Measurements from ENCODE around the gene PDLIM1. TPM values are rescaled to one million over a fixed set of nuclear protein-coding genes. Genes with fewer than 3 reads are reported as not detected.
"Not testable (repeated sequence)": the region's sequence is repeated elsewhere in the genome, so short reads cannot be mapped to it uniquely, and the experiment has no call there.

The PDLIM1 gene
- polyA plus RNA-seq, 3 donors = 1.9 to 5.2 (median 4.8) TPM

DNA sequence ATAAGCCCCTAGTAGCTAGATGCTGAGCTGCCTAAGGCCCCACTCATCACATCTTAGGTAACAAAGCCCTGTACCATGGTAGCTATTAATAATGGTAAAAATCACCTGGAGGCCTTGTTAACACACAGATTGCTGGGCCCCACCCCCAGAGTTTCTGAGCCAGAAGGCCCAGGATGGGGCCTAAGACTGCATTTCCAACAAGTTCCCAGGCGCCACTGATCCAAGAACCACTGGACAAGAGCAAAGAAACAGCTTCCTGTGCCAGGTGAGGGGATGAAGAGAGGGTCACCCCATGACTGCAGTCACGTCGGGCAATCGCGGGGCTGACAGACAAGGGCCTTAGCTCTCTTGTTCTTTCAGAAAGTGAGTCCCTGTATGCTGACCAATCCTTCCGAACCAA, 50.0 kb downstream of the PDLIM1 start:
- Histone ChIP-seq H3K79me2 (ENCODE audit: insufficient read depth, low read length) (no peaks in the 10 kb centered on the region), H3K36me3 (replicated peaks in 1 of 2; ENCODE audit: control insufficient read depth in 1 of 2, insufficient read depth in 2 of 2, low read length in 2 of 2) (no peaks in the 10 kb centered on the region), H3K9me3 (replicated peaks in 1 of 2; ENCODE audit: control insufficient read depth in 1 of 2, insufficient read depth in 1 of 2, low read length in 2 of 2) (no peaks in the 10 kb centered on the region), H3K4me1 (ENCODE audit: control insufficient read depth in 1 of 2, insufficient read depth in 2 of 2, low read length in 2 of 2) (peaks cover 0 to 3% of the 10 kb centered on the region in 2 donors), H3K4me3 (replicated peaks in 1 of 3; ENCODE audit: low read depth in 2 of 3, low read length in 3 of 3) (no peak overlapping the region), H2AFZ (ENCODE audit: insufficient read depth, low read depth, low read length, poor library complexity, severe bottlenecking) (no peak overlapping the region), H4K20me1 (ENCODE audit: insufficient read depth, low read length) (no peaks in the 10 kb centered on the region), H3K4me2 (replicated peaks; ENCODE audit: extremely low read depth, low read length, poor library complexity, severe bottlenecking) (no peak overlapping the region), H3K9ac (ENCODE audit: insufficient read depth, low read length, poor library complexity, severe bottlenecking) (no peak overlapping the region), H3K27ac (ENCODE audit: low read depth in 1 of 2, low read length in 2 of 2) (no peak overlapping the region), H3K27me3 (ENCODE audit: control insufficient read depth in 2 of 2, insufficient read depth in 2 of 2, low read length in 2 of 2) (no peaks in the 10 kb centered on the region)
- intact Hi-C loops (cut with micrococcal nuclease) = loop anchor here in 1 of 2 donors (5.0 kb wide), 1 partner anchor 104 kb away; no protein-coding TSS in a partner anchor
- 94% methylated on average over 3 of the region's 6 CpGs for WGBS (ENCODE audit: insufficient coverage)
- Mint-ChIP-seq H3K4me1 (peaks cover 8% of the 10 kb centered on the region), H3K36me3 (no peaks in the 10 kb centered on the region), H3K27me3 (ENCODE audit: low read depth in 3 of 3) (peaks cover 0 to 2% (median 0%) of the 10 kb centered on the region in 3 donors), H3K9me3 (no peaks in the 10 kb centered on the region), H3K4me3 (no peak overlapping the region), H3K27ac (no peak overlapping the region)
- TF ChIP-seq, protein P1, sequence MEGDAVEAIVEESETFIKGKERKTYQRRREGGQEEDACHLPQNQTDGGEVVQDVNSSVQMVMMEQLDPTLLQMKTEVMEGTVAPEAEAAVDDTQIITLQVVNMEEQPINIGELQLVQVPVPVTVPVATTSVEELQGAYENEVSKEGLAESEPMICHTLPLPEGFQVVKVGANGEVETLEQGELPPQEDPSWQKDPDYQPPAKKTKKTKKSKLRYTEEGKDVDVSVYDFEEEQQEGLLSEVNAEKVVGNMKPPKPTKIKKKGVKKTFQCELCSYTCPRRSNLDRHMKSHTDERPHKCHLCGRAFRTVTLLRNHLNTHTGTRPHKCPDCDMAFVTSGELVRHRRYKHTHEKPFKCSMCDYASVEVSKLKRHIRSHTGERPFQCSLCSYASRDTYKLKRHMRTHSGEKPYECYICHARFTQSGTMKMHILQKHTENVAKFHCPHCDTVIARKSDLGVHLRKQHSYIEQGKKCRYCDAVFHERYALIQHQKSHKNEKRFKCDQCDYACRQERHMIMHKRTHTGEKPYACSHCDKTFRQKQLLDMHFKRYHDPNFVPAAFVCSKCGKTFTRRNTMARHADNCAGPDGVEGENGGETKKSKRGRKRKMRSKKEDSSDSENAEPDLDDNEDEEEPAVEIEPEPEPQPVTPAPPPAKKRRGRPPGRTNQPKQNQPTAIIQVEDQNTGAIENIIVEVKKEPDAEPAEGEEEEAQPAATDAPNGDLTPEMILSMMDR (IDR thresholded peaks at IDR 0.05) = no peak
- DNase-seq = no peak

DNA sequence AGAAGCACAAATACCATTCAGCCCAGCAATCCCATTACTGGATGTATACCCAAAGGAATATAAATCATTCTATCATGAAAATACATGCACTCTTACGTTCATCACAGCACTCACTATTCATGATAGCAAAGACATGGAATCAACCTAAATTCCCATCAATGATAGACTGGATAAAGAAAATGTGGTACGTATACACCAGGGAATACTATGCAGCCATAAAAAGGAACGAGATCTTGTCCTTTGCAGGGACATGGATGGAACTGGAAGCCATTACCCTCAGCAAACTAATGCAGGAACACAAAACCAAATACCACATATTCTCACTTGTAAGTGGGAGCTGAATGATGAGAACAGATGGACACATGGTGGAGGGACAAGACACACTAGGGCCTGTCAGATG, 50.7 kb downstream of the PDLIM1 start:
- intact Hi-C loops (cut with micrococcal nuclease) = loop anchor here in 1 of 2 donors (5.0 kb wide), 1 partner anchor 103 kb away; no protein-coding TSS in a partner anchor
- not testable (repeated sequence) for H3K27ac Mint-ChIP-seq; H3K27ac ChIP-seq (ENCODE audit: low read depth in 1 of 2, low read length in 2 of 2); H3K27me3 ChIP-seq (ENCODE audit: control insufficient read depth in 2 of 2, insufficient read depth in 2 of 2, low read length in 2 of 2); H4K20me1 ChIP-seq (ENCODE audit: insufficient read depth, low read length); H3K9ac ChIP-seq (ENCODE audit: insufficient read depth, low read length, poor library complexity, severe bottlenecking); H3K36me3 Mint-ChIP-seq; DNase-seq; H3K27me3 Mint-ChIP-seq (ENCODE audit: low read depth in 3 of 3); H3K79me2 ChIP-seq (ENCODE audit: insufficient read depth, low read length); H3K4me2 ChIP-seq (replicated peaks; ENCODE audit: extremely low read depth, low read length, poor library complexity, severe bottlenecking); H2AFZ ChIP-seq (ENCODE audit: insufficient read depth, low read depth, low read length, poor library complexity, severe bottlenecking); H3K4me1 Mint-ChIP-seq; H3K4me3 Mint-ChIP-seq; H3K4me1 ChIP-seq (ENCODE audit: control insufficient read depth in 1 of 2, insufficient read depth in 2 of 2, low read length in 2 of 2); H3K4me3 ChIP-seq (replicated peaks in 1 of 3; ENCODE audit: low read depth in 2 of 3, low read length in 3 of 3); H3K9me3 ChIP-seq (replicated peaks in 1 of 2; ENCODE audit: control insufficient read depth in 1 of 2, insufficient read depth in 1 of 2, low read length in 2 of 2); H3K36me3 ChIP-seq (replicated peaks in 1 of 2; ENCODE audit: control insufficient read depth in 1 of 2, insufficient read depth in 2 of 2, low read length in 2 of 2); H3K9me3 Mint-ChIP-seq
- no CpG with 5 or more reads among the region's 3 CpGs for WGBS (ENCODE audit: insufficient coverage)

All from CD14-positive monocyte (primary cell).